ENCODE measurements around the gene UGT1A9. TPM values are rescaled to one million over a fixed set of nuclear protein-coding genes. Genes with fewer than 3 reads are reported as not detected.

Gene UGT1A9
- total and polyA plus RNA-seq, 2 of the 4 experiments (the other 2 are of a cell fraction), result not detected

- TF ChIP-seq RFX5 (IDR thresholded peaks at IDR 0.05; ENCODE audit: low read depth, low read length), result no peak
These were observed 75.0 kb downstream of the UGT1A9 start (continued) for GRCh38 chr2:233746475-233747282.

GRCh38 chr2:233747283-233747544 lies 75.5 kb downstream of the UGT1A9 start:
- Histone ChIP-seq H3K27me3 (ENCODE audit: control insufficient read depth, insufficient read depth, low read length) (no peaks in the 10 kb centered on the region; the same call in 1 of the 2 replicates), H2BK20ac (ENCODE audit: low read depth, low read length) (no peak overlapping the region), H3K27ac (ENCODE audit: insufficient read depth, low read length) (no peak overlapping the region), H2BK120ac (ENCODE audit: low read depth, low read length) (no peak overlapping the region), H3K4me2 (ENCODE audit: low read depth, low read length) (no peak overlapping the region), H3K56ac (ENCODE audit: extremely low read depth, insufficient read depth, low read length) (no peak overlapping the region), H4K91ac (ENCODE audit: insufficient read depth, low read depth, low read length) (no peak overlapping the region), H3K18ac (ENCODE audit: low read depth, low read length) (no peak overlapping the region), H4K8ac (ENCODE audit: low read depth in 2 of 2, low read length in 2 of 2) (no peak overlapping the region), H4K20me1 (ENCODE audit: insufficient read depth, low read length) (no peaks in the 10 kb centered on the region), H3K79me1 (ENCODE audit: low read depth in 1 of 2, low read length in 2 of 2) (no peaks in the 10 kb centered on the region), H3K9me3 (ENCODE audit: control insufficient read depth, insufficient read depth, low read length) (peaks cover 4% of the 10 kb centered on the region; the same call in 1 of the 2 replicates), H3K23ac (ENCODE audit: low read depth, low read length) (no peak overlapping the region), H2AK5ac (ENCODE audit: low read depth, low read length) (no peak overlapping the region), H3K36me3 (ENCODE audit: control insufficient read depth, insufficient read depth, low read length) (no peaks in the 10 kb centered on the region), H2AFZ (replicated peaks; ENCODE audit: low read length, poor library complexity) (no peak overlapping the region), H3K4me3 (ENCODE audit: insufficient read depth, low read depth, low read length) (no peak overlapping the region), H4K5ac (ENCODE audit: low read depth, low read length) (no peak overlapping the region), H2BK15ac (ENCODE audit: low read depth, low read length) (no peak overlapping the region), H3K14ac (replicated peaks; ENCODE audit: low read depth, low read length) (no peak overlapping the region), H2AK9ac (replicated peaks; ENCODE audit: low read depth, low read length, poor library complexity) (no peak overlapping the region), H3K9ac (ENCODE audit: low read depth, low read length) (no peak overlapping the region), H3K4ac (ENCODE audit: low read depth, low read length) (no peak overlapping the region), H3K4me1 (ENCODE audit: control insufficient read depth, insufficient read depth, low read length) (no peaks in the 10 kb centered on the region), H3K9me1 (ENCODE audit: insufficient read depth, low read length) (no peaks in the 10 kb centered on the region), H2BK5ac (ENCODE audit: low read depth, low read length, poor library complexity, severe bottlenecking) (no peak overlapping the region)
- in situ Hi-C loops (cut with MboI; ENCODE audit: low sequenced_read_pairs) (no loop called here), dilution Hi-C loops (cut with HindIII; ENCODE audit: low sequenced_read_pairs, unreplicated experiment) (no loop called here), intact Hi-C loops (cut with micrococcal nuclease) (no loop called here)
- BruUV-seq (replicated peaks), result no TSS peak
- DNase-seq (no peak), ATAC-seq (ENCODE audit: low read depth) (no peak)
- ChIA-PET POLR2A (ENCODE audit: unreplicated experiment) (no interaction called here), CTCF (interaction anchor here (0.6 kb wide), 1 partner anchor 16 kb away, joined by 3 read pairs; no protein-coding TSS in a partner anchor)
- no CpG with 5 or more reads among the region's 6 CpGs for WGBS, 2 experiments (ENCODE audit: extremely low coverage in 2 of 2, insufficient read length in 1 of 2)
- TF ChIP-seq NFE2L2 (IDR thresholded peaks at IDR 0.05; ENCODE audit: low read depth, low read length), result no peak
- no peak for TF ChIP-seq CTCF (conservative IDR thresholded peaks at IDR 0.05; ENCODE audit: low read depth, low read length)
- no peak for TF ChIP-seq MAZ (IDR thresholded peaks at IDR 0.05; ENCODE audit: borderline replicate concordance, low read depth, low read length)
- no peak for TF ChIP-seq USF2 (IDR thresholded peaks at IDR 0.05; ENCODE audit: low read depth, low read length)
- TF ChIP-seq RCOR1 (IDR thresholded peaks at IDR 0.05; ENCODE audit: insufficient replicate concordance, low read length), result no peak
- TF ChIP-seq FOS (IDR thresholded peaks at IDR 0.05; ENCODE audit: low read depth, low read length), result no peak
- no peak for TF ChIP-seq POLR2A (IDR thresholded peaks at IDR 0.05; ENCODE audit: low read depth, low read length)
- no peak for TF ChIP-seq RAD21 (IDR thresholded peaks at IDR 0.05; ENCODE audit: low read length)
- no peak for TF ChIP-seq MAFK (IDR thresholded peaks at IDR 0.05; ENCODE audit: low read depth, low read length)
- TF ChIP-seq SMC3 (IDR thresholded peaks at IDR 0.05; ENCODE audit: low read depth, low read length), result no peak
- no peak for TF ChIP-seq CHD1 (IDR thresholded peaks at IDR 0.05; ENCODE audit: low read depth, low read length)
- TF ChIP-seq BHLHE40 (IDR thresholded peaks at IDR 0.05; ENCODE audit: low read depth, low read length), result no peak
- TF ChIP-seq ELK1 (IDR thresholded peaks at IDR 0.05; ENCODE audit: borderline replicate concordance, low read depth, low read length), result no peak
- no peak for TF ChIP-seq RFX5 (IDR thresholded peaks at IDR 0.05; ENCODE audit: low read depth, low read length)
